Pancreas (tissue), 10 donors: Measurements from ENCODE around the gene OAS1. TPM values are rescaled to one million over a fixed set of nuclear protein-coding genes. Genes with fewer than 3 reads are reported as not detected.

Experiments used
- ATAC-seq, 4 donors: fragments of 200-7000 bp; cut with Tn5 transposase; one replicate each; pipeline versions ENCODE4 v1.8.0 to v1.9.1; 2020; ENCODE audit warnings: mild to moderate bottlenecking in 4 of 4, moderate library complexity in 4 of 4
- DNase-seq, 6 donors: peaks; one replicate each; pipeline ENCODE4 v3.0.0-alpha.2; 2020
- FAIRE-seq: peaks from 2 replicates; lab custom pipeline; 2012; peaks lifted over from hg19 to GRCh38; lab: Jason Lieb, UNC
- H3K27ac ChIP-seq, 4 donors: fragments of 200-600 bp; sonication (generic); 1 replicate in 3 of 4; 2 replicates in 1 of 4; pipeline versions ENCODE4 v1.5.0 to v1.8.0; 2020
- H3K27me3 ChIP-seq, 4 donors: fragments of 200-600 bp; one replicate each; pipeline ENCODE4 v1.8.0; 2021
- H3K36me3 ChIP-seq, 3 donors: fragments of 200-600 bp; sonication (generic) in 1 of 3; one replicate each; pipeline versions ENCODE4 v1.5.0 to v1.8.0; 2020 to 2021
- H3K4me1 ChIP-seq, 3 donors: fragments of 200-600 bp; one replicate each; pipeline ENCODE4 v1.8.0; 2021
- H3K4me3 ChIP-seq, 4 donors: fragments of 200-600 bp; sonication (generic) in 2 of 4; one replicate each; pipeline versions ENCODE4 v1.5.0 to v1.8.0; 2020 to 2021
- H3K9me3 ChIP-seq, 4 donors: fragments of 200-600 bp; one replicate each; pipeline ENCODE4 v1.8.0; 2021
- CTCF ChIP-seq, 4 donors: fragments of 200-600 bp; sonication (generic) in 3 of 4; IDR thresholded peaks; one replicate each; pipeline versions ENCODE4 v1.5.0 to v1.8.0; 2021; ENCODE audit warnings: antibody characterized with exemption in 4 of 4
- WGBS, 2 donors: extraction: QIAGEN DNeasy Blood & Tissue Kit; methylation state at CpG; one replicate each; pipeline ENCODE4 v1.1.7; 2013; 5-methylcytosine and 5-hydroxymethylcytosine counted together
- intact Hi-C, 3 donors: fragments of 100-400 bp; cut with DNase I; formaldehyde crosslinking; loops; one replicate each; pipeline versions ENCODE4 v1.11.1 to v1.14.2; 2022
- polyA plus RNA-seq, 2 donors: library from polyadenylated mRNA; stranded (reverse); fragments of 200-250 nt; gene quantifications; one replicate each; pipeline ENCODE4 v1.2.3, GENCODE V29; 2013
- total RNA-seq, 6 donors: library from RNA; stranded (reverse); fragmentation: NEBNext Ultra II Directional in 4 of 6; extraction: Animal tissue kit (Norgen Biotek cat#: 25700) in 4 of 6; gene quantifications; one replicate each; pipeline versions ENCODE4 v1.2.1 to v1.2.4, GENCODE V29; 2021 to 2023
- donor health status: healthy with polysubstance abuse.
- donor health status: DM: no; HTN: no; CAD: no; lungs with moderate emphysema.
- donor health status: DM: no; HTN: no; CAD: no.
- donor health status: control.
- donor health status: control.
- donor health status: Bipolar disorder and iron deficiency.
- donor health status: DM: yes; HTN: yes; CAD: no.
- donor health status: DM: no; HTN: no; CAD: no.
- donor health status: DM: no; HTN: no; CAD: no.
- donor health status: DM: yes; HTN: yes; CAD: no.

The OAS1 gene
- total and polyA plus RNA-seq, 8 donors = 0.91 to 10.9 (median 3.1) TPM

- Histone ChIP-seq H3K9me3 (no peaks in the 10 kb centered on the region), H3K4me3 (no peak overlapping the region), H3K4me1 (no peaks in the 10 kb centered on the region), H3K27me3 (peaks cover 0 to 9% (median 0%) of the 10 kb centered on the region in 4 donors), H3K27ac (no peak overlapping the region), H3K36me3 (no peaks in the 10 kb centered on the region)
- 57 to 61% methylated on average over 11 of the region's 11 CpGs for WGBS, 2 donors
- no peak for ATAC-seq
- FAIRE-seq = no peak
- DNase-seq = no peak
- intact Hi-C loops = no loop called here
- TF ChIP-seq CTCF (IDR thresholded peaks at IDR 0.05) = no peak
These were observed 44.0 kb upstream of the OAS1 start for GRCh38 chr12:112862636-112863290.

GRCh38 chr12:112868459-112869041 lies 38.2 kb upstream of the OAS1 start:
- Histone ChIP-seq H3K4me3 (no peak overlapping the region), H3K4me1 (no peaks in the 10 kb centered on the region), H3K27me3 (peaks cover 0 to under 1% (median 0%) of the 10 kb centered on the region in 4 donors), H3K27ac (no peak overlapping the region), H3K9me3 (no peaks in the 10 kb centered on the region), H3K36me3 (no peaks in the 10 kb centered on the region)
- ATAC-seq (no peak), FAIRE-seq (no peak), DNase-seq (no peak)
- whole genome bisulfite sequencing, 2 donors = 41 to 49% methylated on average over 5 of the region's 5 CpGs
- intact Hi-C loops = no loop called here
- TF ChIP-seq CTCF (IDR thresholded peaks at IDR 0.05) = no peak

- H3K4me3 ChIP-seq = no peak overlapping the region
- intact Hi-C loops = no loop called here
- no peaks in the 10 kb centered on the region for H3K36me3 ChIP-seq
- WGBS, 2 donors = 72 to 77% methylated on average over 2 of the region's 2 CpGs
- FAIRE-seq = no peak
- H3K27me3 ChIP-seq = no peaks in the 10 kb centered on the region
- H3K27ac ChIP-seq = no peak overlapping the region
- no peak for TF ChIP-seq CTCF (IDR thresholded peaks at IDR 0.05)
- DNase-seq = no peak
- H3K4me1 ChIP-seq = no peaks in the 10 kb centered on the region
- no peak for ATAC-seq
- no peaks in the 10 kb centered on the region for H3K9me3 ChIP-seq
These were observed 37.7 kb upstream of the OAS1 start for GRCh38 chr12:112869091-112869490.

GRCh38 chr12:112869778-112870177 lies 37.0 kb upstream of the OAS1 start:
- no peaks in the 10 kb centered on the region for H3K36me3 ChIP-seq
- ATAC-seq = no peak
- H3K27me3 ChIP-seq = no peaks in the 10 kb centered on the region
- no peak for TF ChIP-seq CTCF (IDR thresholded peaks at IDR 0.05)
- DNase-seq = no peak
- H3K4me3 ChIP-seq = no peak overlapping the region
- H3K4me1 ChIP-seq = no peaks in the 10 kb centered on the region
- FAIRE-seq = no peak
- WGBS, 2 donors = 49 to 65% methylated on average over 12 of the region's 12 CpGs
- intact Hi-C loops = no loop called here
- no peak overlapping the region for H3K27ac ChIP-seq
- no peaks in the 10 kb centered on the region for H3K9me3 ChIP-seq
